ENCODE measurements around the gene NUDCD2. TPM values are rescaled to one million over a fixed set of nuclear protein-coding genes. Genes with fewer than 3 reads are reported as not detected.

The NUDCD2 gene
- total RNA-seq, 6 donors from 2014 or later, result 3.1 to 25.6 (median 7.9) TPM

DNA sequence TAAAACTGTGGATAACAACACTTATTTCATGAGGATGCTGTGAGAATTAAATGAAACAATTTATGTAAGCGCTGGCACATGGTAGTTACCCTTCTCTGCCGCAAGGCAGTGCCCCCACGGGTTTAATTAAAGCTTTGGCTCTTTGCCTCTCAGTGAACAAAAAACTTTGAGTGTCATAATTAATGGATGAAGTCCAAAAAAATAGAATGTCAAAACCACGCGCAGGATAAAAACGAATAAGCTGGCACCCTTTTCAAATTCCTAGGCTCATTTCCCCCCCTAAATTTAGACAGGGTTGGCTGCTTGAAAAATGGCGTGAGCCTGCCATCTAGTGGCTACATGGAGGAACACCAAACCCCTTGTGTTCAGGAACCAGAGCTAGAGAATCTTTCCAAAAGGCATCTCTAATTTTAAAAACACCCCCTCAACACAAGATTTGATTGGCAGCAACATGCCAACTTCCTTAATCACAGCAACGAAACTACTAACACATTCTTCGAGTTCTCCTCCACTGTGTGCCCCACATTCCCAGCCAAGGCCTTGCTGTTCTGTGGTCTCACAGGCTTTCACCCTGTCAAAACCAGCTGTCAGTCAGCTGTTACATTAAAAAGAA, 51.5 kb downstream of the NUDCD2 start:
- no peaks in the 10 kb centered on the region for H3K27me3 ChIP-seq
- no peak overlapping the region for H3K4me3 ChIP-seq
- 10% methylated on average over 9 of the region's 9 CpGs for WGBS, 2 donors
- H3K36me3 ChIP-seq, result no peaks in the 10 kb centered on the region
- H3K9me3 ChIP-seq, result no peaks in the 10 kb centered on the region
- DNase-seq (peak in 1 of 2 donors; percentile 42), ATAC-seq (ENCODE audit: low FRiP score in 2 of 2) (peak; percentile 89)
- peaks cover 0 to 7% (median 1%) of the 10 kb centered on the region in 4 donors for H3K4me1 ChIP-seq
- no peak overlapping the region for H3K27ac ChIP-seq
- TF ChIP-seq, protein P1, sequence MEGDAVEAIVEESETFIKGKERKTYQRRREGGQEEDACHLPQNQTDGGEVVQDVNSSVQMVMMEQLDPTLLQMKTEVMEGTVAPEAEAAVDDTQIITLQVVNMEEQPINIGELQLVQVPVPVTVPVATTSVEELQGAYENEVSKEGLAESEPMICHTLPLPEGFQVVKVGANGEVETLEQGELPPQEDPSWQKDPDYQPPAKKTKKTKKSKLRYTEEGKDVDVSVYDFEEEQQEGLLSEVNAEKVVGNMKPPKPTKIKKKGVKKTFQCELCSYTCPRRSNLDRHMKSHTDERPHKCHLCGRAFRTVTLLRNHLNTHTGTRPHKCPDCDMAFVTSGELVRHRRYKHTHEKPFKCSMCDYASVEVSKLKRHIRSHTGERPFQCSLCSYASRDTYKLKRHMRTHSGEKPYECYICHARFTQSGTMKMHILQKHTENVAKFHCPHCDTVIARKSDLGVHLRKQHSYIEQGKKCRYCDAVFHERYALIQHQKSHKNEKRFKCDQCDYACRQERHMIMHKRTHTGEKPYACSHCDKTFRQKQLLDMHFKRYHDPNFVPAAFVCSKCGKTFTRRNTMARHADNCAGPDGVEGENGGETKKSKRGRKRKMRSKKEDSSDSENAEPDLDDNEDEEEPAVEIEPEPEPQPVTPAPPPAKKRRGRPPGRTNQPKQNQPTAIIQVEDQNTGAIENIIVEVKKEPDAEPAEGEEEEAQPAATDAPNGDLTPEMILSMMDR (IDR thresholded peaks at IDR 0.05), result peak in 5 of 6 experiments; percentile 76 to 93 (median 80)
- TF ChIP-seq POLR2AphosphoS5 (IDR thresholded peaks at IDR 0.05) (no peak), POLR2A (IDR thresholded peaks at IDR 0.05) (no peak)

DNA sequence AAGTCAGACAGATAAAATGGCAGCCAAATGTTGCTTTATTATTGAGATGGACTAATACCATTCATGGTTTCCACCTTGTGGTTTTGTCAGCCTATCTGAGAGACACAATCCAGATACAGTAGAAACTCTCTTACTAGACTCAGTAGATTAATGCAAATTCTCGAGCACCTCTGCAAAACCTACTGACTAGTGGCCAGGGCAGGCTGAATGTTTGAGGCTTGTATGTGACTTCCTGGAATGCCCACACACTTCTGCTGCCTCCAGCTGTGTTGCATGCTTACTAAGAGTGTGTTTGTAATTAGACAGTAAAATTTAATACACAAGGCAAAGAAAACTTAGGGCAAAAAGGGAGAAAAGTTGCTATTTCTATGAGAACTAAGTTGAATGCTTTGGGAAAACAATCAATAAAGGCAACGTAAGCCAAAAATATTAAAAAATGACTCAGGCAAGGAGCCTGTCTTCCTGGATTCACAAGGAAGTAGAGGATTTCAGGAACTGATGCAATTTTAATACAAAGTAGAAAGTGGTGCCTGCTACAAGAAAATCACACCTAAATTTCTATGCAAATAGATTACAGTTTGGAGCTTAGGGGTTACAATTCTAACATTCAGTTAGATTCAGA, 52.8 kb downstream of the NUDCD2 start:
- Histone ChIP-seq H3K4me1 (peaks cover 0 to 7% (median 1%) of the 10 kb centered on the region in 4 donors), H3K36me3 (no peaks in the 10 kb centered on the region), H3K27me3 (no peaks in the 10 kb centered on the region), H3K27ac (no peak overlapping the region), H3K9me3 (no peaks in the 10 kb centered on the region), H3K4me3 (no peak overlapping the region)
- 41 to 52% methylated on average over 2 of the region's 2 CpGs for WGBS, 2 donors
- DNase-seq (no peak), ATAC-seq (ENCODE audit: low FRiP score in 2 of 2) (peak in 1 of 2 donors; percentile 43)
- TF ChIP-seq POLR2AphosphoS5 (IDR thresholded peaks at IDR 0.05) (no peak), EP300 (IDR thresholded peaks at IDR 0.05) (no peak), POLR2A (IDR thresholded peaks at IDR 0.05) (no peak)
- TF ChIP-seq, protein P1 (IDR thresholded peaks at IDR 0.05), result no peak

DNA sequence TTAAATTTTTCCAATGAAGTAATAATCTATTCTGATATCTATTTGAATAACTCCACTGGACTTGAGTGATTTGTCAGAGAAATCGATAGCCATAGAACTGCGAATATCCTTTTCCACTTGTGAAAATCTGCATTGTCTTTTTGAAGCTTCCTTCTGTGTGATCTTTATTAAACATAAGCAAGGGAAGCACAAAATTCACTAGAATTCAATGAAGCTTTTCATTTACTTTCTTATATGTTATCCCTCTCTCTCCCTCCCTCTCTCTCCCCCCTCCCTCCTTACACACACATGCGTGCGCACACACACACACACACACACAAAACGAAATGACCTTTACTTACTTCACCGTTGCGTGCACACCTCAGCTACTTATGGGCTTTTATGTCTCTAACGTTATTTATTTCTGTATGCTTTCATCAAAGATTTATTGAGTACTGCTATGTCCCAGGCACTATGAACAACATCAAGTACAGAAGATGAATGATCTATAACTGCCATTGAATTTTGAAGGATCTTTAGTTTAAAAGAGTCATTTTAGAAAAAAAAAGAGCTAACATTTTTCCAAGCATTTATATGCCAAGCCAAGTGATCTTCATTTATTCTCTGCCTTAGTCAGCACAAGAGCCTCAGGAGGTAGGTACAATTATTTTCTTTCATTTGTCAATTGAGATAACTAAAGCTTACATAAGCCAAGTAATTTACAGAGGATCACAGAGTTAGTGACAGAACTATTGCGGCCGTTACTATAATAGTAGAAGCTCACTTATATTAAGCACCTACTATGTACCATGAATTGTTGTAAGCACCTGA, 55.3 kb downstream of the NUDCD2 start:
- H3K27me3 ChIP-seq, result no peaks in the 10 kb centered on the region
- 79 to 81% methylated on average over 10 of the region's 10 CpGs for WGBS, 2 donors
- ATAC-seq (ENCODE audit: low FRiP score in 2 of 2), result no peak
- H3K27ac ChIP-seq, result no peak overlapping the region
- no peak overlapping the region for H3K4me3 ChIP-seq
- no peaks in the 10 kb centered on the region for H3K9me3 ChIP-seq
- no peaks in the 10 kb centered on the region for H3K36me3 ChIP-seq
- DNase-seq, result no peak
- TF ChIP-seq, protein P1 (IDR thresholded peaks at IDR 0.05), result no peak
- TF ChIP-seq POLR2AphosphoS5 (IDR thresholded peaks at IDR 0.05), result no peak
- no peak for TF ChIP-seq EP300 (IDR thresholded peaks at IDR 0.05)
- no peak for TF ChIP-seq POLR2A (IDR thresholded peaks at IDR 0.05)
- peaks cover 0 to 7% (median 1%) of the 10 kb centered on the region in 4 donors for H3K4me1 ChIP-seq

DNA sequence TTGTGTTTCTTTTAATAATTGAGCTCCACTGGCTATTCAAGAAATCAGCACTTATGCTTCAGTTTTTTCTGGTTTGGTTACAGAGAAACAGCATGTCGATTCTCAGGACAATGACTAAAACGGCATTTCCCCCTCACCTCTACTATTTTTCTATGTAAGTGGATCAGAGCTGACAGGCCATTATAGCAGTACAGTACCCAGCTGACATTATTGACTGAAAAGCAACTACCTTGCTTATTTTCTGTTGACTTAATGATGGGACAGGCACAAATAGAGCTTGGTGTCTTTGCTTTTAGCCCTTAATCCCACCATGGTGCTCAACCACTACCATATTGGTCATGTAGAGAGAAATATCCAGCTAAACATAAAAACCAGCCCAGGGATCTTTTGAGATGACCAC, 57.9 kb downstream of the NUDCD2 start:
- Histone ChIP-seq H3K4me3 (no peak overlapping the region), H3K9me3 (no peaks in the 10 kb centered on the region), H3K36me3 (no peaks in the 10 kb centered on the region), H3K27ac (no peak overlapping the region), H3K4me1 (no peaks in the 10 kb centered on the region), H3K27me3 (no peaks in the 10 kb centered on the region)
- ATAC-seq (ENCODE audit: low FRiP score in 2 of 2), result no peak
- no peak for DNase-seq
- TF ChIP-seq EP300 (IDR thresholded peaks at IDR 0.05) (no peak), POLR2AphosphoS5 (IDR thresholded peaks at IDR 0.05) (no peak), POLR2A (IDR thresholded peaks at IDR 0.05) (no peak)
- TF ChIP-seq, protein P1 (IDR thresholded peaks at IDR 0.05), result no peak
- 77% methylated on average over 2 of the region's 2 CpGs for WGBS, 2 donors
